Measurements from ENCODE around the gene NINJ1. TPM values are rescaled to one million over a fixed set of nuclear protein-coding genes. Genes with fewer than 3 reads are reported as not detected.

Gene NINJ1, protein sequence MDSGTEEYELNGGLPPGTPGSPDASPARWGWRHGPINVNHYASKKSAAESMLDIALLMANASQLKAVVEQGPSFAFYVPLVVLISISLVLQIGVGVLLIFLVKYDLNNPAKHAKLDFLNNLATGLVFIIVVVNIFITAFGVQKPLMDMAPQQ
- polyA plus RNA-seq = 78.7 TPM
- long read RNA-seq, donor 1, transcript NINJ1-201 (4 exons, 1,281 nt) = major isoform, 26 of 30 reads
- long read RNA-seq, donor 1, partial matches to known transcripts = 0 of 30 reads
- long read RNA-seq, donor 1, other reads (novel, unspliced or antisense) = 0 of 30 reads
- long read RNA-seq, donor 2, transcript NINJ1-201 (4 exons, 1,281 nt) = major isoform, 63 of 94 reads
- long read RNA-seq, donor 2, partial matches to known transcripts = 26 of 94 reads
- long read RNA-seq, donor 2, other reads (novel, unspliced or antisense) = 0 of 94 reads
- long read RNA-seq, donor 3 = 0 reads
- long read RNA-seq, donor 4, transcript NINJ1-201 (4 exons, 1,281 nt) = major isoform, 6 of 8 reads
- long read RNA-seq, donor 4, partial matches to known transcripts = 0 of 8 reads
- long read RNA-seq, donor 4, other reads (novel, unspliced or antisense) = 0 of 8 reads
- long read RNA-seq, donor 5, transcript NINJ1-201 (4 exons, 1,281 nt) = major isoform, 17 of 23 reads
- long read RNA-seq, donor 5, partial matches to known transcripts = 0 of 23 reads
- long read RNA-seq, donor 5, other reads (novel, unspliced or antisense) = 0 of 23 reads
- long read RNA-seq, donor 6, transcript NINJ1-201 (4 exons, 1,281 nt) = major isoform, 57 of 108 reads
- long read RNA-seq, donor 6, transcript NINJ1-204 (2 exons, 2,026 nt) = minor isoform, 10 of 108 reads
- long read RNA-seq, donor 6, partial matches to known transcripts = 39 of 108 reads
- long read RNA-seq, donor 6, other reads (novel, unspliced or antisense) = 0 of 108 reads
- long read RNA-seq, donor 7, transcript NINJ1-201 (4 exons, 1,281 nt) = major isoform, 21 of 28 reads
- long read RNA-seq, donor 7, partial matches to known transcripts = 0 of 28 reads
- long read RNA-seq, donor 7, other reads (novel, unspliced or antisense) = 0 of 28 reads
- long read RNA-seq, donor 8, transcript NINJ1-204 (2 exons, 2,026 nt) = minor isoform, 7 of 87 reads
- long read RNA-seq, donor 8, transcript NINJ1-201 (4 exons, 1,281 nt) = major isoform, 55 of 87 reads
- long read RNA-seq, donor 8, partial matches to known transcripts = 24 of 87 reads
- long read RNA-seq, donor 8, other reads (novel, unspliced or antisense) = 0 of 87 reads
- long read RNA-seq, donor 9, transcript NINJ1-204 (2 exons, 2,026 nt) = minor isoform, 7 of 70 reads
- long read RNA-seq, donor 9, transcript NINJ1-201 (4 exons, 1,281 nt) = major isoform, 42 of 70 reads
- long read RNA-seq, donor 9, partial matches to known transcripts = 20 of 70 reads
- long read RNA-seq, donor 9, other reads (novel, unspliced or antisense) = 0 of 70 reads
- long read RNA-seq, donor 10, transcript NINJ1-204 (2 exons, 2,026 nt) = minor isoform, 7 of 75 reads
- long read RNA-seq, donor 10, transcript NINJ1-201 (4 exons, 1,281 nt) = major isoform, 45 of 75 reads
- long read RNA-seq, donor 10, partial matches to known transcripts = 21 of 75 reads
- long read RNA-seq, donor 10, other reads (novel, unspliced or antisense) = 0 of 75 reads
- long read RNA-seq, donor 11, transcript NINJ1-201 (4 exons, 1,281 nt) = major isoform, 46 of 52 reads
- long read RNA-seq, donor 11, partial matches to known transcripts = 0 of 52 reads
- long read RNA-seq, donor 11, other reads (novel, unspliced or antisense) = 0 of 52 reads

DNA sequence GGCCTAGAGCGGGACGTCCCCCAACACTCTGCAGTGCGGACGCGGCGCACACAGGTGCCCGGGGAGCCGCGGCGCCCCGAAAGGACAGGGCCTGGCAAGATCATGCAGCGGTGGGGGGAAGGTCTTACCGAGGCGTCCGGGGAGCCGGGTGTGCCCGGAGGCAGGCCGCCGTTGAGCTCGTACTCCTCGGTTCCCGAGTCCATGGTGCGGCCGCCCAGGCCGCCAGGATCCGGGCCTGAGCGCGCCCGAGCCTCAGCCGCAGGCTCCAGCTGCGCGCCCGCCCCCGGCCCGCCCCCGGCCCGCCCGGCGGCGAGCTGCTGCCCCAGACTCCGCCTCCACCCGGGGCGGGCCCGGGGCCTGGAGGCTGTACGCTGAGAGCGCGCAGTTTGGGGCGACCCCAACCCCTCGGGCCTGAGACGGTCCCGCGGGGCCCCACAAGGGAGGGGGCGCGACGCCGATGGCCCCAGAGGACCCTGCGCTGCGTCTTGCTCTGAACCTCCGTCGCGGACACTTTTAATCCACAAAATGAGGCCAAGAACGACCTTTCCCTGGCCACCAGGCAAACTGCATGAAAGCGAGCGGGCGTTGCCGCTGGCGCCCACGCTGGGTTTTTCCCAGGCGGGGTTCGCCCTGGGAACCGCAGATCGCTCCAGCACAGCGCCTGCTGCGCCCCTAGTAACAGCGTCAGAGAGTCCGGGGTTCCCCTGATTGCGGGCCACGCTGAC, at the start of gene NINJ1:
Gene NINJ1, minus strand, starts transcription at position 237 of the 725 bp plus-strand sequence. Its CDS starts 34 bp downstream, at position 203.
- peak; percentile 80 to 92 for DNase-seq
- peaks cover 12% of the 10 kb centered on the region for H3K36me3 ChIP-seq (ENCODE audit: control insufficient read depth, insufficient read depth, low read length)
- 0% methylated on average over 2 of the region's 78 CpGs for WGBS (ENCODE audit: insufficient coverage, low lambda C conversion rate)
- peaks cover 36% of the 10 kb centered on the region for H3K4me1 ChIP-seq (ENCODE audit: control insufficient read depth, insufficient read depth, low read length)
- peak within 1 kb of the TSS; percentile 96 for H3K4me3 ChIP-seq (ENCODE audit: low read length)
- peaks cover 8% of the 10 kb centered on the region for H3K9me3 ChIP-seq (ENCODE audit: control insufficient read depth, low read depth, low read length)
- H3K27me3 ChIP-seq (ENCODE audit: control insufficient read depth, insufficient read depth, low read length) = no peaks in the 10 kb centered on the region
- H3K27ac ChIP-seq (ENCODE audit: low read length) = peak within 1 kb of the TSS; percentile 96

DNA sequence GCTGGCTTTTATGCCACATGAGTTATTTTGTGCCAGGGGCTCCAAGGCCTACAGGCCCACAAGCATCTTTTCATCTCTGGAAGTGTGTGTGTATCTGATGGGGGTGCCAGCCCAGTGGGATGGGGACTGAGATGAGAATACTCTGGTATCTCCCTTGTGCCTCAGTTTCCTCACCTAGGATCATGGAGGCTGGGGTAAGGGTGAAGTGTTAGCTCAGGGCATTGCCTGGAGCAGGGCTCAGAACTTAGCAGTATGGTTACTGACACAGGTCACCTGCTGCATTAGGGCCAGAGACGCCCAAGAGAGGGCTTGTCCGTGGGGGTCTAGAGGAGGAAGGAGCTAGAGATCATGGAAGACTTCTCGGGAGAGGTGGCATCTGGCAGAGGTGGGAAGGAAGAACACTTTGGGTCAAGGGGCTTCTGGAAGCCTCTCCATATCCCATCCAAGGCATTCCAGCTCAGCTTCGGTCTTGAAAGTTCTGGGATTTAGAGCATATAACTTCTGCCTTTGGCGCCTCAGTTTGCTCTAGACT, 49.1 kb upstream of the NINJ1 start:
- H3K27ac ChIP-seq (ENCODE audit: low read length) = no peak overlapping the region
- peaks cover 9% of the 10 kb centered on the region for H3K9me3 ChIP-seq (ENCODE audit: control insufficient read depth, low read depth, low read length)
- H3K27me3 ChIP-seq (ENCODE audit: control insufficient read depth, insufficient read depth, low read length) = peaks cover 8% of the 10 kb centered on the region
- WGBS (ENCODE audit: insufficient coverage, low lambda C conversion rate) = no CpG with 5 or more reads among the region's 5 CpGs
- H3K4me3 ChIP-seq (ENCODE audit: low read length) = peak overlapping the region; percentile 44
- no peaks in the 10 kb centered on the region for H3K36me3 ChIP-seq (ENCODE audit: control insufficient read depth, insufficient read depth, low read length)
- no peak for DNase-seq
- H3K4me1 ChIP-seq (ENCODE audit: control insufficient read depth, insufficient read depth, low read length) = peaks cover 31% of the 10 kb centered on the region

DNA sequence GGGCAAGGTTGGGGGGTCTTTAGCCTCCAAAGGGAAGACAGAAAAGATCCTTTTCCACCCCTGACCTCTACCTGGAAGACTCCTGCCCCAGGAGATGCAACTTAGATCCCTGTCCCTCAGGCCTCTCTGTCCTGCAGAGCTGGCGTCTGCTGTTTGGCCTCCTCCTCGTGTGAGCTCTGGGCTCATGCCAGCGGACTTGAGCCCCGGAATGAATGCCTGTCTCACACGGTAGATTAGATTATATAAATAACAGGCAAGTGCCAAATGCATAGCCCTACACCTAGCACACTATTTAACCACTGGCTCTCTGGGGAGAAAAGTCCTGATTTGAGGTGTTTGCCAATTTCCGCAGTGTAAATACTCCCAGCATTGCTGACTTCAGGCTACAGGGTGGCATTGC, 48.5 kb upstream of the NINJ1 start:
- Histone ChIP-seq H3K27me3 (ENCODE audit: control insufficient read depth, insufficient read depth, low read length) (peaks cover 8% of the 10 kb centered on the region), H3K36me3 (ENCODE audit: control insufficient read depth, insufficient read depth, low read length) (no peaks in the 10 kb centered on the region), H3K4me3 (ENCODE audit: low read length) (no peak overlapping the region), H3K9me3 (ENCODE audit: control insufficient read depth, low read depth, low read length) (peaks cover 9% of the 10 kb centered on the region), H3K27ac (ENCODE audit: low read length) (no peak overlapping the region), H3K4me1 (ENCODE audit: control insufficient read depth, insufficient read depth, low read length) (peaks cover 28% of the 10 kb centered on the region)
- no peak for DNase-seq
- WGBS (ENCODE audit: insufficient coverage, low lambda C conversion rate) = no CpG with 5 or more reads among the region's 6 CpGs

DNA sequence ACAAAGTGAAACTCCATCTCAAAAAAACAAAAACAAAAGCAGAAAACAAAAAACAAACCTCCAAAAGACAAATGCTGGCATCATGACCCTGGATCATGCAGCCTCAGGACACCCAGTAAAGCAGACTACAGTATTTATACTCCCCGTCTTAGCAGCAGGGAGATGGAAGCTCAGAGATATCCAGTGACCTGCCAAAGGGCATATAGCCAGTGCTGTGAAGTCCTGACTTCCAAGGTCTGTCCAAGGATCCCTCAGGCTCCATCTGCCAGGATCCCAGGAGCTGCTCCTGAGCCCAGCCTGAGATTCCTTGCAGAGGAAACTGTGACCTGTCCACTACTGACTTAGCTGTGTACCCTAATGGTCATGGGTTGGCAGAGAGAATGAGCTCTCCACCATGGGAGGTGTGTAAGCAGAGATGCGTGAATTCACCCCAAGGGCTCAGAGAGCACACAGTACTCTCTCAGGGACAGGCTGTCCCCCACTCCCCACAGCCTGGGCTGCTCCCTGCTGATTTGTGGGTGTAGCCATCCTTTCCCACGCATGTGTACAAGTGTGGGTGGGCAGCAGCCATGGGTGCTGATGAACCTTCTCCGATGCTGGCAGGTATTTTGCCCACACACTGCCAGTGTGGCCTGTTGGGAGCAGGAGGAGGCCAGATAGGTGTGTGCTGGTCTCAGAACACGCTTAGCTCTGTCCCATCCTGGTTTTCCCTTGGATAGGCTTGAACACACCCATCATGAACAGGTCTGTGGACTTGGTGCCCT, 47.8 kb upstream of the NINJ1 start:
- peaks cover 8% of the 10 kb centered on the region for H3K27me3 ChIP-seq (ENCODE audit: control insufficient read depth, insufficient read depth, low read length)
- no CpG with 5 or more reads among the region's 5 CpGs for WGBS (ENCODE audit: insufficient coverage, low lambda C conversion rate)
- no peak for DNase-seq
- H3K27ac ChIP-seq (ENCODE audit: low read length) = no peak overlapping the region
- H3K4me1 ChIP-seq (ENCODE audit: control insufficient read depth, insufficient read depth, low read length) = peaks cover 23% of the 10 kb centered on the region
- peaks cover 9% of the 10 kb centered on the region for H3K9me3 ChIP-seq (ENCODE audit: control insufficient read depth, low read depth, low read length)
- no peaks in the 10 kb centered on the region for H3K36me3 ChIP-seq (ENCODE audit: control insufficient read depth, insufficient read depth, low read length)
- no peak overlapping the region for H3K4me3 ChIP-seq (ENCODE audit: low read length)

DNA sequence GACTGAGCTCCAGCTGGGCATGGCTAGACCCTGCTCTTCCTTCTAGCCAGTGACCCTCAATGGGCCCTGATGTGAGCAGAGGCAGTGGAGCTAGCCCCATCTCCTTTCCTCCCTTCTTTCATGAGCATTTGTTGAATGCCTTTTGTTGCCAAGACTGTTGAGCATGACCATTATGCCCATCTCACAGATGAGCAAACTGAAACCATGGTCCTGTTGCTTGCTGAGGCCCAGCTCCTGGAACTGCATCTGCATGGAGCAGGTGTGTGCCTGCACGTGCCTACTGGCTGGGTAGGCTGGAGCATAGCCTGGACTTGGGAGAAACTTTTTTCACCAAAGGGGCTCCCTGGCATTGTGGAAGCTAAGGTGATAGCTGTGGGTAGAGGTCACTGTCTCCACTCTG, 46.9 kb upstream of the NINJ1 start:
- no peak for DNase-seq
- Histone ChIP-seq H3K27ac (ENCODE audit: low read length) (no peak overlapping the region), H3K36me3 (ENCODE audit: control insufficient read depth, insufficient read depth, low read length) (no peaks in the 10 kb centered on the region), H3K9me3 (ENCODE audit: control insufficient read depth, low read depth, low read length) (peaks cover 9% of the 10 kb centered on the region), H3K4me3 (ENCODE audit: low read length) (no peak overlapping the region), H3K4me1 (ENCODE audit: control insufficient read depth, insufficient read depth, low read length) (peaks cover 14% of the 10 kb centered on the region), H3K27me3 (ENCODE audit: control insufficient read depth, insufficient read depth, low read length) (peaks cover 8% of the 10 kb centered on the region)
- no CpG with 5 or more reads among the region's 1 CpG for WGBS (ENCODE audit: insufficient coverage, low lambda C conversion rate)

DNA sequence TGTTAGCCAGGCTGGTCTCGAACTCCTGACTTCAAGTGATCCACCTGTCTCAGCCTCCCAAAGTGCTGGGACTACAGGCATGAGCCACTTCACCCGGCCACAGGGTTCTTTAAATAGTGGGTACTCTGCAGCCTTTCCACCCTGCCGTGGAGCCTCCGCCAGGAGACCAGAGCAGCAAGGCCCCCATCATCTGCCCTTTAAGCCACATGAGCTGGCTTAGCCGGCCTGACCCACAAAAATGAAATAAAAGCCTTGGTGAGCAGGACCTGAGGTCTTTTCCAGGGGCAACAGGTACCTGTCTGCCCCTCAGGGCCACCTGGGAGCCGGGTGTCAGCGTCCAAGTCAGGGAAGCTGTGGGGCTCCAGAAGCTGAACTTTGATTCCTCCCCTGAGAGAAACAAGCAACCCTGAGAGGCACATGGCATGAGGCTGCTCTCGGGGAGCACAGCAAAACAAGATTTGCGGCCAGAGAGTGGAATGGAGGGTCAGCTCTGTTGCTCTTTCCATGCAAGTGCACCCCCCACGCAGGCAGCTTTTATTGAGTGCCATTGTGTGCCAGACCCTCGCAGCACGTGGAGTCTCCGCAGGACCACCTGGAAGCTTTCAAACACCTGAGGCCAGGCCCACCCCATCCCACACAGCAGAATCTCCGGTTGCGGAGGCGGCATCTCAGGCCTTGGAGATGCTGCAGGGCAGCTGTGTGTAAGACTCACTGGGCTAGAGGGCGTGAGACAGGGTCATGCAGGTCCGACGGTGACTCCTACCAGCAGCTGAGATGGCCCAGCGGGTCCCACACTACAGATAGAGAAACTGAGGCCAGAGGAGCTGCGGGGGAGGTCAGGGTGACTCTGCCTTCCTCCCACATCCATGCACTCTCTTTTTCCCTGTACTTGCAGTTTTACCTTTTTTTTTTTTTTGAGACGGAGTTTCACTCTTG, 45.1 kb upstream of the NINJ1 start:
- no CpG with 5 or more reads among the region's 22 CpGs for WGBS (ENCODE audit: insufficient coverage, low lambda C conversion rate)
- no peaks in the 10 kb centered on the region for H3K9me3 ChIP-seq (ENCODE audit: control insufficient read depth, low read depth, low read length)
- no peaks in the 10 kb centered on the region for H3K36me3 ChIP-seq (ENCODE audit: control insufficient read depth, insufficient read depth, low read length)
- peak overlapping the region; percentile 16 for H3K27ac ChIP-seq (ENCODE audit: low read length)
- H3K27me3 ChIP-seq (ENCODE audit: control insufficient read depth, insufficient read depth, low read length) = peaks cover 6% of the 10 kb centered on the region
- no peak overlapping the region for H3K4me3 ChIP-seq (ENCODE audit: low read length)
- DNase-seq = peak in 1 of 2 donors; percentile 65
- H3K4me1 ChIP-seq (ENCODE audit: control insufficient read depth, insufficient read depth, low read length) = peaks cover 8% of the 10 kb centered on the region

DNA sequence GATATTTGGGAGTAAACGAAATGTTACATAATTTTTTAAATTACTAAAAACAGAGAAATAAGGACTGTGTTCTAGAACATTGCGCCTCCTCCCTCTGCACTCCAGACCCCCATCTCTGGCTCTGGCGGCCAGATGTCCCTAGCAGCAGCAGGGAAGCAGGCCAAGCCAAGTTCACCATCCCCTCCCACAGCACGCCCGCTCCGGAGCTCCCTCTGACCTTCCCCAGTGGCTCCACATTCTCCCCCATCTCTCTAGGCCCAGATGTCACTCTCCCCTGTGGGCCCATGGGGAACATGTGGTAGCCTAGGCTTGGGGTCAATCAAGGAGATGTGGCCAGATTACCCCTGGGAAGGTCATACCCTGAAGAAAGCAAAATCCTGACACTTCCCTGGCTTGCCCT, 43.6 kb upstream of the NINJ1 start:
- WGBS (ENCODE audit: insufficient coverage, low lambda C conversion rate) = 100% methylated on average over 1 of the region's 6 CpGs
- Histone ChIP-seq H3K9me3 (ENCODE audit: control insufficient read depth, low read depth, low read length) (no peaks in the 10 kb centered on the region), H3K27me3 (ENCODE audit: control insufficient read depth, insufficient read depth, low read length) (peaks cover 3% of the 10 kb centered on the region), H3K4me3 (ENCODE audit: low read length) (no peak overlapping the region), H3K27ac (ENCODE audit: low read length) (no peak overlapping the region), H3K4me1 (ENCODE audit: control insufficient read depth, insufficient read depth, low read length) (peaks cover 20% of the 10 kb centered on the region), H3K36me3 (ENCODE audit: control insufficient read depth, insufficient read depth, low read length) (no peaks in the 10 kb centered on the region)
- DNase-seq = no peak

DNA sequence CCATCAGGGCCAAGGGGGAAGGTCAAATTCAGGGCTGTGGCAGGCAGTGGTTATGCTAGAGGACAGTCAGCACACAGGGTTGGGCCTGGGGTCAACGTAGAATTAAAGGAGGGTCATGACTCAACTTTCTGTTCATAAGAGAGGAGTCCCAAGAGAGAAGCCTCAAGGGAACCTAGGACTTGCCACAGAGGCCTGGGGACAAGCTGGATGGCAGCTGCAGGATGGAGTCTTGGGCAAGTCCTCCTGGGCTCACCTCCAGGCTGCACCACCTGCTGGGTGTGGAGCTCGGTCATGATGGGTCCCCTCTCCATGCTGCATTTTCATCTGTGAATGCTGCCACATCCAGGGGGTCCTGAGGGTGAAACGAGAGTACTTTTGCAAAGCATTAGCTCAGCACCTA, 40.9 kb upstream of the NINJ1 start:
- no peak overlapping the region for H3K4me3 ChIP-seq (ENCODE audit: low read length)
- no peaks in the 10 kb centered on the region for H3K9me3 ChIP-seq (ENCODE audit: control insufficient read depth, low read depth, low read length)
- WGBS (ENCODE audit: insufficient coverage, low lambda C conversion rate) = no CpG with 5 or more reads among the region's 3 CpGs
- no peak overlapping the region for H3K27ac ChIP-seq (ENCODE audit: low read length)
- no peaks in the 10 kb centered on the region for H3K36me3 ChIP-seq (ENCODE audit: control insufficient read depth, insufficient read depth, low read length)
- no peak for DNase-seq
- H3K27me3 ChIP-seq (ENCODE audit: control insufficient read depth, insufficient read depth, low read length) = no peaks in the 10 kb centered on the region
- peaks cover 20% of the 10 kb centered on the region for H3K4me1 ChIP-seq (ENCODE audit: control insufficient read depth, insufficient read depth, low read length)

All from large intestine (tissue), 12 donors.